Osteoblast (primary cell): ENCODE measurements around the gene AJM1. TPM values are rescaled to one million over a fixed set of nuclear protein-coding genes. Genes with fewer than 3 reads are reported as not detected.

Source experiments
- DNase-seq: peaks from one replicate; pipeline ENCODE4 v3.0.0; 2011; ENCODE audit warnings: low spot score, mixed read lengths; ENCODE audit not compliant: insufficient read length; ENCODE audit errors: missing footprints
- H2AFZ ChIP-seq: 2 replicates; pipeline ENCODE4 v1.6.0; 2011; ENCODE audit warnings: mild to moderate bottlenecking, low read length
- H3K27ac ChIP-seq: 2 replicates; pipeline ENCODE4 v1.5.1; 2011; ENCODE audit warnings: mild to moderate bottlenecking, low read depth, low read length, moderate library complexity
- H3K27me3 ChIP-seq: 2 replicates; pipeline ENCODE4 v1.6.0; 2012; ENCODE audit warnings: mild to moderate bottlenecking, control low read depth, inconsistent platforms, low read length, moderate library complexity; ENCODE audit not compliant: insufficient read depth
- H3K36me3 ChIP-seq: 2 replicates; pipeline ENCODE4 v1.5.1; 2011; ENCODE audit warnings: mild to moderate bottlenecking, low read length, control low read depth, moderate library complexity; ENCODE audit not compliant: insufficient read depth
- H3K4me1 ChIP-seq: 2 replicates; pipeline ENCODE4 v1.5.1; 2011; ENCODE audit warnings: mild to moderate bottlenecking, low read length, control low read depth, moderate library complexity; ENCODE audit not compliant: insufficient read depth
- H3K4me2 ChIP-seq: 2 replicates; pipeline ENCODE4 v1.6.0; 2011; ENCODE audit warnings: mild to moderate bottlenecking, low read length; ENCODE audit not compliant: insufficient read depth
- H3K4me3 ChIP-seq: fragments of 200-600 bp; sonication (generic); 3 replicates; pipeline ENCODE4 v1.5.1; 2012; ENCODE audit warnings: mild to moderate bottlenecking, low read length, inconsistent platforms; ENCODE audit not compliant: insufficient read depth
- H3K79me2 ChIP-seq: 2 replicates; pipeline ENCODE4 v1.6.0; 2012; ENCODE audit warnings: mild to moderate bottlenecking, low read length, control low read depth, inconsistent platforms; ENCODE audit not compliant: insufficient read depth
- H3K9me3 ChIP-seq: 2 replicates; pipeline ENCODE4 v1.5.1; 2011; ENCODE audit warnings: low read depth, low read length, control low read depth
- H4K20me1 ChIP-seq: 2 replicates; pipeline ENCODE4 v1.6.0; 2012; ENCODE audit warnings: mild to moderate bottlenecking, low read length, control low read depth; ENCODE audit not compliant: insufficient read depth
- total RNA-seq: library from RNA; depleted of rRNA; stranded (reverse); fragments of >200 nt; gene quantifications from 2 replicates; pipeline ENCODE4 v1.2.3, GENCODE V29; 2012
- TF ChIP-seq, protein P1 (sequence below): IDR thresholded peaks from 2 replicates; pipeline ENCODE4 v1.5.1; 2011; ENCODE audit warnings: mild to moderate bottlenecking, low read depth, low read length, moderate library complexity; ENCODE audit errors: extremely low read depth

The AJM1 gene
- total RNA-seq, 1 donor: 1.1 TPM

- Histone ChIP-seq H3K36me3 (peaks cover 44% of the 10 kb centered on the region), H3K4me1 (no peaks in the 10 kb centered on the region), H3K27ac (no peak overlapping the region), H2AFZ (no peak overlapping the region), H4K20me1 (peaks cover 14% of the 10 kb centered on the region), H3K4me3 (no peak overlapping the region), H3K27me3 (no peaks in the 10 kb centered on the region), H3K9me3 (no peaks in the 10 kb centered on the region), H3K4me2 (no peak overlapping the region), H3K79me2 (peaks cover 11% of the 10 kb centered on the region)
- TF ChIP-seq, protein P1, sequence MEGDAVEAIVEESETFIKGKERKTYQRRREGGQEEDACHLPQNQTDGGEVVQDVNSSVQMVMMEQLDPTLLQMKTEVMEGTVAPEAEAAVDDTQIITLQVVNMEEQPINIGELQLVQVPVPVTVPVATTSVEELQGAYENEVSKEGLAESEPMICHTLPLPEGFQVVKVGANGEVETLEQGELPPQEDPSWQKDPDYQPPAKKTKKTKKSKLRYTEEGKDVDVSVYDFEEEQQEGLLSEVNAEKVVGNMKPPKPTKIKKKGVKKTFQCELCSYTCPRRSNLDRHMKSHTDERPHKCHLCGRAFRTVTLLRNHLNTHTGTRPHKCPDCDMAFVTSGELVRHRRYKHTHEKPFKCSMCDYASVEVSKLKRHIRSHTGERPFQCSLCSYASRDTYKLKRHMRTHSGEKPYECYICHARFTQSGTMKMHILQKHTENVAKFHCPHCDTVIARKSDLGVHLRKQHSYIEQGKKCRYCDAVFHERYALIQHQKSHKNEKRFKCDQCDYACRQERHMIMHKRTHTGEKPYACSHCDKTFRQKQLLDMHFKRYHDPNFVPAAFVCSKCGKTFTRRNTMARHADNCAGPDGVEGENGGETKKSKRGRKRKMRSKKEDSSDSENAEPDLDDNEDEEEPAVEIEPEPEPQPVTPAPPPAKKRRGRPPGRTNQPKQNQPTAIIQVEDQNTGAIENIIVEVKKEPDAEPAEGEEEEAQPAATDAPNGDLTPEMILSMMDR: no peak
- no peak for DNase-seq
These were observed 16.1 kb upstream of the AJM1 start for GRCh38 chr9:136826188-136826541.

DNA sequence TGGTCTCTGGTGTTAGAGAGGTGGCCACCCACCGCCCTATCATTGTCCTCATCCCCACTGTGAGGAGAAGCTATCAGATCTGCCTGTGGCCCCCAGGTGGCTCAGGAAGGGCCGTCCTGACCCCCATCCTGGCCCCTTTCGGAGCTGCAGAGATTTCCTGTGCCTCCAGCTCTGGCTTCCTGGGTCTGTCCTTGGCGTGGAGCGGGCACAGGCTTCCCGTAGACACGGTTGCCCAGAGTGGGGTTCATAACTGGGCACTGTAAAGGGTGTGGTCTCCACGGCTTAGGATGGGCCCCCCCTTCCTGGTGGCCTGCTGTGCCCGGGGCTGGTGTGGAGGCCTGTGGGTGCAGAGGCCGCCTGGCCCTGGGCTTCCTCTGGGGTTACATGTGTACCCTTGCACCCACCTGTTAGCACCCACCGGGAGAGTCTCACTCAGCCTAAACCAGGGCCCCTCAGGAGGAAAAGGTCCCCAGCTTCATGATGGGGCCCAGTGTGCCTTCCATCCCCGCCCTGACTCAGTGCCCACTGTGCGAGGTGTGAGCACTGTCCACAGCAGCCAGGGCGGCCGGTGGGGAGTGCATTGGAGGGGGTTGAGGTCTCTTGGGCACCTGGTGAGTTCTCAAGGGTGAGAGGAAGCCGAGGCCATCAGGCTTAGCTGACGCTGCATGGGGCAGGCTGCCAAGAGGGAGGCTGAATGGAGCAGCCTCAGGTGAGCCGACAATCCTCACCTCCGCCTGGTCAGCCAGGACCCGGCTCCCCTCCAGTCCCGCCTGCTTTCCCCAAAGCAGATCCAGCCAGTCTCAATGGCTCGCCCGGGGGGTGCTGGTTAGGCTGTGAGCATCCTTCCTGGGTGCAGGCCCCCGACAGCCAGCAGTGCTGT is 15.3 kb upstream of the AJM1 start:
- no peak for DNase-seq
- Histone ChIP-seq H3K4me3 (no peak overlapping the region), H2AFZ (no peak overlapping the region), H3K4me1 (no peaks in the 10 kb centered on the region), H3K36me3 (peaks cover 45% of the 10 kb centered on the region), H3K9me3 (no peaks in the 10 kb centered on the region), H3K4me2 (no peak overlapping the region), H3K27me3 (no peaks in the 10 kb centered on the region), H3K79me2 (peaks cover 7% of the 10 kb centered on the region), H4K20me1 (peaks cover 13% of the 10 kb centered on the region), H3K27ac (no peak overlapping the region)
- TF ChIP-seq, protein P1: no peak

GRCh38 chr9:136827794-136828473 is 14.3 kb upstream of the AJM1 start:
- Histone ChIP-seq H2AFZ (no peak overlapping the region), H3K9me3 (no peaks in the 10 kb centered on the region), H3K4me2 (no peak overlapping the region), H3K4me1 (no peaks in the 10 kb centered on the region), H3K27ac (no peak overlapping the region), H3K27me3 (no peaks in the 10 kb centered on the region), H3K4me3 (no peak overlapping the region), H3K36me3 (peaks cover 49% of the 10 kb centered on the region), H4K20me1 (peaks cover 13% of the 10 kb centered on the region), H3K79me2 (no peaks in the 10 kb centered on the region)
- TF ChIP-seq, protein P1: no peak
- DNase-seq: no peak

DNA sequence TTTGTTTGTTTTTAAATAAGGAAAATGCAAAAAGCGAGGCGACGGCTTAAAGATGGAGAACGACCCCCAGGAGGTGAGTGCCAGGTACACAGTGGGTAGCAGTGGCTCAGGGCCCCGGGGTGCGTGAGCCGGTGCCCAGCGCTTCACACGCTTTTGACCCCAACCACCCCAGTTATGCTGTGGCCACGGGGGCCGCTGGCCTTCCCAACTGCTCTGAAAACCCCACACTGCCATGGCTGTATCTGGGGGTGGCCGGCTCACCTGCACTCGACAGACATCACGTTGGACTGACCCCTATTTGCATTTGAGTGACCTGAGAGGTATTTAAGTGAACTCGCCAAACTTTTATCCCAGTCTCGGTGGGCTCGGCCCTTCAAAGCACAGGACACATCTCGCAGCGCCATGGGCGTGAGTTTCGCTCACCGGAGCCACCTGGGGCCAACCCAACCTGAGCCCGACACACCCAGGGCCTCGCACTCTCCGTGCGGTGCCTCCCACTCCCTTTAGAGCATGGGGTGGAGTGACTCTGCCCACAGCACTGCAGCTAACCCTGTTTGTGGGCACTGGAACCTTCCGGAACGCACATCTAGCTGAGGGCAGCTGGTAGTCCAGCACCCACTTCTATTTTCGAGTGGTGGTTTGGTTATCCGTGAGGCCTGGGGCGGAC is 13.7 kb upstream of the AJM1 start:
- Histone ChIP-seq H2AFZ (no peak overlapping the region), H3K9me3 (no peaks in the 10 kb centered on the region), H3K4me3 (no peak overlapping the region), H3K36me3 (peaks cover 46% of the 10 kb centered on the region), H4K20me1 (peaks cover 9% of the 10 kb centered on the region), H3K79me2 (no peaks in the 10 kb centered on the region), H3K27me3 (no peaks in the 10 kb centered on the region), H3K27ac (no peak overlapping the region), H3K4me2 (no peak overlapping the region), H3K4me1 (no peaks in the 10 kb centered on the region)
- no peak for DNase-seq
- TF ChIP-seq, protein P1: no peak
